HepG2 (cell line): Measurements from ENCODE around the gene SPSB2. TPM values are rescaled to one million over a fixed set of nuclear protein-coding genes. Genes with fewer than 3 reads are reported as not detected.
A peak's percentile ranks its signal among the peaks of the same experiment; 100 is the strongest.

Source experiments
- FIP1L1 ChIP-seq: fragments of 200-400 bp; formaldehyde crosslinking; IDR thresholded peaks from 2 replicates; pipeline ENCODE4 v1.6.1; 2018; ENCODE audit warnings: low read depth, mild to moderate bottlenecking, low read length, moderate library complexity, borderline replicate concordance; ENCODE audit not compliant: insufficient read depth
- HNF4G ChIP-seq, 2 experiments: sonication (generic) in 1 of 2; formaldehyde crosslinking in 1 of 2; IDR thresholded peaks; 2 replicates each; pipeline versions ENCODE4 v1.4.0 to v1.6.1; 2011 to 2020; ENCODE audit warnings: borderline replicate concordance in 2 of 2, low read depth in 2 of 2, mild to moderate bottlenecking in 2 of 2, low read length in 1 of 2, missing genetic modification reagents in 1 of 2, moderate library complexity in 1 of 2
- ISL2 ChIP-seq: sonication (generic); formaldehyde crosslinking; IDR thresholded peaks from 2 replicates; pipeline ENCODE4 v1.5.0; 2020; ENCODE audit warnings: missing genetic modification reagents
- MEIS2 ChIP-seq: sonication (generic); formaldehyde crosslinking; IDR thresholded peaks from 2 replicates; pipeline ENCODE4 v1.9.0; 2021; ENCODE audit warnings: mild to moderate bottlenecking, missing genetic modification reagents
- MIER2 ChIP-seq: IDR thresholded peaks from 2 replicates; pipeline ENCODE4 v1.6.1; 2016; ENCODE audit warnings: missing biosample characterization, missing genetic modification reagents
- NFYC ChIP-seq: IDR thresholded peaks from 2 replicates; pipeline ENCODE4 v1.6.1; 2016; ENCODE audit warnings: missing genetic modification reagents, missing compliant biosample characterization
- NR1H2 ChIP-seq: sonication (generic); formaldehyde crosslinking; IDR thresholded peaks from 2 replicates; pipeline ENCODE4 v1.8.1; 2022; ENCODE audit warnings: low read depth, missing genetic modification reagents, borderline replicate concordance
- PAWR ChIP-seq: sonication (generic); formaldehyde crosslinking; IDR thresholded peaks from 2 replicates; pipeline ENCODE4 v1.4.0; 2020; ENCODE audit warnings: missing genetic modification reagents, mild to moderate bottlenecking, borderline replicate concordance
- RARA ChIP-seq: IDR thresholded peaks from 2 replicates; pipeline ENCODE4 v1.6.1; 2016; ENCODE audit warnings: missing genetic modification reagents, missing compliant biosample characterization
- RXRB ChIP-seq: IDR thresholded peaks from 2 replicates; pipeline ENCODE4 v1.6.1; 2016; ENCODE audit warnings: borderline replicate concordance, missing genetic modification reagents, missing compliant biosample characterization
- TBP ChIP-seq: sonication (generic); formaldehyde crosslinking; IDR thresholded peaks from 2 replicates; pipeline ENCODE4 v1.5.0; 2020; ENCODE audit warnings: missing genetic modification reagents
- ZBTB21 ChIP-seq: sonication (generic); formaldehyde crosslinking; IDR thresholded peaks from 2 replicates; pipeline ENCODE4 v1.4.0; 2020; ENCODE audit warnings: missing genetic modification reagents
- ZNF225 ChIP-seq: sonication (generic); formaldehyde crosslinking; IDR thresholded peaks from 2 replicates; pipeline ENCODE4 v1.4.0; 2020; ENCODE audit warnings: mild to moderate bottlenecking, missing genetic modification reagents
- ZNF382 ChIP-seq: sonication (generic); formaldehyde crosslinking; IDR thresholded peaks from 2 replicates; pipeline ENCODE4 v1.5.0; 2020; ENCODE audit warnings: missing genetic modification reagents, mild to moderate bottlenecking, borderline replicate concordance
- ZNF7 ChIP-seq: IDR thresholded peaks from 2 replicates; pipeline ENCODE4 v1.6.1; 2016; ENCODE audit warnings: missing biosample characterization, missing genetic modification reagents
- ZNF737 ChIP-seq: sonication (generic); formaldehyde crosslinking; IDR thresholded peaks from 2 replicates; pipeline ENCODE4 v1.5.0; 2020; ENCODE audit warnings: missing genetic modification reagents, mild to moderate bottlenecking, borderline replicate concordance
- ZNF747 ChIP-seq: sonication (generic); formaldehyde crosslinking; IDR thresholded peaks from 2 replicates; pipeline ENCODE4 v1.8.1; 2023; ENCODE audit warnings: missing genetic modification reagents, mild to moderate bottlenecking, borderline replicate concordance
- polyA plus RNA-seq, 8 experiments: library from polyadenylated mRNA; depleted of rRNA in 3 of 8; stranded (reverse) in 7 of 8; unstranded in 1 of 8; fragments of >200 nt; fragmentation: Illumina TruSeq in 4 of 8; extraction: Trizol in 4 of 8; gene quantifications; 2 replicates each; pipeline versions ENCODE4 v1.2.1 to v1.2.3, GENCODE V29; 2011 to 2016; ENCODE audit warnings: low read depth in 4 of 8, missing spikeins in 1 of 8, mixed read lengths in 1 of 8; ENCODE audit not compliant: insufficient read depth in 1 of 8
- total RNA-seq, 5 experiments: library from RNA; depleted of rRNA; stranded (reverse); fragments of >200 nt; fragmentation: Illumina TruSeq; extraction: Trizol; gene quantifications; 2 replicates each; pipeline ENCODE4 v1.2.3, GENCODE V29; 2016; ENCODE audit warnings: low read depth in 1 of 5
- TF ChIP-seq, protein P1 (sequence below), 2 experiments: sonication (generic) in 1 of 2; formaldehyde crosslinking in 1 of 2; IDR thresholded peaks; 2 replicates each; pipeline versions ENCODE4 v1.4.0 to v1.6.1; 2018 to 2020; ENCODE audit warnings: missing genetic modification reagents in 2 of 2, borderline replicate concordance in 1 of 2, low read depth in 1 of 2, mild to moderate bottlenecking in 1 of 2, missing biosample characterization in 1 of 2
- TF ChIP-seq, protein P2 (sequence below): sonication (generic); formaldehyde crosslinking; IDR thresholded peaks from 2 replicates; pipeline ENCODE4 v1.5.0; 2020; ENCODE audit warnings: missing genetic modification reagents, mild to moderate bottlenecking, borderline replicate concordance
- TF ChIP-seq, protein P3 (sequence below): IDR thresholded peaks from 2 replicates; pipeline ENCODE4 v1.4.0; 2020; ENCODE audit warnings: mild to moderate bottlenecking, missing genetic modification reagents

Gene SPSB2
- total and polyA plus RNA-seq, 2 of the 13 experiments (the other 11 are each of a cell fraction or from before 2014, with no cell fraction given): 2.0 to 6.2 TPM

DNA sequence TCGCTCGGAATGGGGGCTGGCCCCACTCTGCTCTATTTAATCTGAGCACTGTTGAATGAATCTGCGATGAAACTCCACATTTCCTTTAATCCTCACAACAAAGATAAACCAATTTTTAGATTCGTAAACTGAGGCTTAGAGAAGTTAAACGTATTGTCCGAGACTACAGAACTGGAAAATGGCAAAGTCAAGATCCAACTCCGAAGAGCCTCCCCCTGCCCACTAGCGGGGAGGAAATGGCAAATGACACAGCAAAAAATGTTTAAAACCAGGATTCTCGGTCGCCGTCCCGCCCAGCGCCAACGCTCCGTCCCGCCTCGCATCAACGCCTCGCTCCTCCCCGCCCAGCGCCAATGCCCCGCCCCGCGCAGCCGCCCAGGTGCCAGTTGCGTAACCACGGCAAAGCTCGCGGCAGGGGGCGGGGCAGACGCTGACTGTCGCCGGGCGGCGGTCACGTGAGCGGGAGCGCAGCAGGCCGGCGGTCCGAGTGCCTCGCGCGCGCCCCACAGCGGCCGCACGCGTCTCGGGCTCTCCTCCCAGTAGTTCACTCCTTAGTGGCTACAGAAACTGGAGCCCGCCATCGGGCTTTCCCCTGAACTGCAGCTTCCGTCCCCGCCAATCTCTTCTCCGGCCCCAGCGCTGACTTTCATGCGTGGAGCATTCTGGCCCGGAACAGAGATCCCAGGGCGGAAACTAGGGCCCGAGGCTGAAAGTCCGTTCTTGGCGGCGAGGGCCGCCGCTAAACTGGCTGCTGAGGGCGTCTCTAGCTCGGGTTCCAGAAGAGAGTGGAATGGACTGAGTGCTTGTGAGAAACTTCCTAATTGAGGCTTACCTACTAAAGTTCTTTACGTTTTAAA is 17.9 kb upstream of the SPSB2 start (continued):
- TF ChIP-seq, protein P1, sequence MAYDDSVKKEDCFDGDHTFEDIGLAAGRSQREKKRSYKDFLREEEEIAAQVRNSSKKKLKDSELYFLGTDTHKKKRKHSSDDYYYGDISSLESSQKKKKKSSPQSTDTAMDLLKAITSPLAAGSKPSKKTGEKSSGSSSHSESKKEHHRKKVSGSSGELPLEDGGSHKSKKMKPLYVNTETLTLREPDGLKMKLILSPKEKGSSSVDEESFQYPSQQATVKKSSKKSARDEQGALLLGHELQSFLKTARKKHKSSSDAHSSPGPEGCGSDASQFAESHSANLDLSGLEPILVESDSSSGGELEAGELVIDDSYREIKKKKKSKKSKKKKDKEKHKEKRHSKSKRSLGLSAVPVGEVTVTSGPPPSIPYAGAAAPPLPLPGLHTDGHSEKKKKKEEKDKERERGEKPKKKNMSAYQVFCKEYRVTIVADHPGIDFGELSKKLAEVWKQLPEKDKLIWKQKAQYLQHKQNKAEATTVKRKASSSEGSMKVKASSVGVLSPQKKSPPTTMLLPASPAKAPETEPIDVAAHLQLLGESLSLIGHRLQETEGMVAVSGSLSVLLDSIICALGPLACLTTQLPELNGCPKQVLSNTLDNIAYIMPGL (CRISPR knock-in tag; IDR thresholded peaks at IDR 0.05; ENCODE audit: borderline replicate concordance in 1 of 2, low read depth in 1 of 2): peak; percentile 91 to 93
- TF ChIP-seq ZNF737 (CRISPR knock-in tag): no peak
- no peak for TF ChIP-seq ZNF225 (CRISPR knock-in tag)
- no peak for TF ChIP-seq TBP (CRISPR knock-in tag)
- peak; percentile 57; the same call in 1 of the 2 replicates for TF ChIP-seq RXRB
- 0 out of 2 replicates have a peak, but pooled peaks have one; percentile 7 for TF ChIP-seq MIER2 (CRISPR knock-in tag)
- TF ChIP-seq RARA (CRISPR knock-in tag): peak; percentile 53; the same call in 1 of the 2 replicates
- TF ChIP-seq ZNF7 (CRISPR knock-in tag): no peak
- TF ChIP-seq, protein P2, sequence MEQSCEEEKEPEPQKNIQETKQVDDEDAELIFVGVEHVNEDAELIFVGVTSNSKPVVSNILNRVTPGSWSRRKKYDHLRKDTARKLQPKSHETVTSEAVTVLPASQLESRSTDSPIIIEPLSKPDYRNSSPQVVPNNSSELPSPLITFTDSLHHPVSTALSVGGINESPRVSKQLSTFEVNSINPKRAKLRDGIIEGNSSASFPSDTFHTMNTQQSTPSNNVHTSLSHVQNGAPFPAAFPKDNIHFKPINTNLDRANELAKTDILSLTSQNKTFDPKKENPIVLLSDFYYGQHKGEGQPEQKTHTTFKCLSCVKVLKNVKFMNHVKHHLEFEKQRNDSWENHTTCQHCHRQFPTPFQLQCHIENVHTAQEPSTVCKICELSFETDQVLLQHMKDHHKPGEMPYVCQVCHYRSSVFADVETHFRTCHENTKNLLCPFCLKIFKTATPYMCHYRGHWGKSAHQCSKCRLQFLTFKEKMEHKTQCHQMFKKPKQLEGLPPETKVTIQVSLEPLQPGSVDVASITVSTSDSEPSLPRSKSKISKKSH (CRISPR knock-in tag): no peak
- no peak for TF ChIP-seq NR1H2 (CRISPR knock-in tag)
- peak; percentile 14; the same call in 1 of the 2 replicates for TF ChIP-seq HNF4G (IDR thresholded peaks at IDR 0.05; ENCODE audit: borderline replicate concordance, low read depth, low read length)
- no peak for TF ChIP-seq HNF4G (CRISPR knock-in tag; IDR thresholded peaks at IDR 0.05; ENCODE audit: borderline replicate concordance, low read depth)
- TF ChIP-seq ISL2 (CRISPR knock-in tag): 0 out of 2 replicates have a peak, but pooled peaks have one; percentile 10
- TF ChIP-seq MEIS2 (CRISPR knock-in tag): peak; percentile 82; the same call in 1 of the 2 replicates
- TF ChIP-seq, protein P3, sequence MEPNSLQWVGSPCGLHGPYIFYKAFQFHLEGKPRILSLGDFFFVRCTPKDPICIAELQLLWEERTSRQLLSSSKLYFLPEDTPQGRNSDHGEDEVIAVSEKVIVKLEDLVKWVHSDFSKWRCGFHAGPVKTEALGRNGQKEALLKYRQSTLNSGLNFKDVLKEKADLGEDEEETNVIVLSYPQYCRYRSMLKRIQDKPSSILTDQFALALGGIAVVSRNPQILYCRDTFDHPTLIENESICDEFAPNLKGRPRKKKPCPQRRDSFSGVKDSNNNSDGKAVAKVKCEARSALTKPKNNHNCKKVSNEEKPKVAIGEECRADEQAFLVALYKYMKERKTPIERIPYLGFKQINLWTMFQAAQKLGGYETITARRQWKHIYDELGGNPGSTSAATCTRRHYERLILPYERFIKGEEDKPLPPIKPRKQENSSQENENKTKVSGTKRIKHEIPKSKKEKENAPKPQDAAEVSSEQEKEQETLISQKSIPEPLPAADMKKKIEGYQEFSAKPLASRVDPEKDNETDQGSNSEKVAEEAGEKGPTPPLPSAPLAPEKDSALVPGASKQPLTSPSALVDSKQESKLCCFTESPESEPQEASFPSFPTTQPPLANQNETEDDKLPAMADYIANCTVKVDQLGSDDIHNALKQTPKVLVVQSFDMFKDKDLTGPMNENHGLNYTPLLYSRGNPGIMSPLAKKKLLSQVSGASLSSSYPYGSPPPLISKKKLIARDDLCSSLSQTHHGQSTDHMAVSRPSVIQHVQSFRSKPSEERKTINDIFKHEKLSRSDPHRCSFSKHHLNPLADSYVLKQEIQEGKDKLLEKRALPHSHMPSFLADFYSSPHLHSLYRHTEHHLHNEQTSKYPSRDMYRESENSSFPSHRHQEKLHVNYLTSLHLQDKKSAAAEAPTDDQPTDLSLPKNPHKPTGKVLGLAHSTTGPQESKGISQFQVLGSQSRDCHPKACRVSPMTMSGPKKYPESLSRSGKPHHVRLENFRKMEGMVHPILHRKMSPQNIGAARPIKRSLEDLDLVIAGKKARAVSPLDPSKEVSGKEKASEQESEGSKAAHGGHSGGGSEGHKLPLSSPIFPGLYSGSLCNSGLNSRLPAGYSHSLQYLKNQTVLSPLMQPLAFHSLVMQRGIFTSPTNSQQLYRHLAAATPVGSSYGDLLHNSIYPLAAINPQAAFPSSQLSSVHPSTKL (CRISPR knock-in tag): peak; percentile 81
- TF ChIP-seq FIP1L1: 0 out of 2 replicates have a peak, but pooled peaks have one; percentile 72
- TF ChIP-seq ZBTB21: no peak
- TF ChIP-seq ZNF382 (CRISPR knock-in tag): no peak
- no peak for TF ChIP-seq NFYC (CRISPR knock-in tag)
- no peak for TF ChIP-seq PAWR
- TF ChIP-seq ZNF747 (CRISPR knock-in tag): peak; percentile 88; the same call in 1 of the 2 replicates
